CD8-positive, alpha-beta memory T cell (primary cell): ENCODE results near the gene BCAR1. TPM values are rescaled to one million over a fixed set of nuclear protein-coding genes. Genes with fewer than 3 reads are reported as not detected.

Source experiments
- CTCF ChIA-PET: fragments of 350-600 bp; sonication (Branson Sonifier 250); formaldehyde crosslinking; loops from one replicate; lab custom pipeline; 2021; ENCODE audit warnings: antibody characterized with exemption; lab: Charles Lee
- POLR2A ChIA-PET: fragments of 350-600 bp; sonication (Branson Sonifier 250); formaldehyde crosslinking; loops from one replicate; lab custom pipeline; 2021; ENCODE audit warnings: antibody characterized with exemption; lab: Charles Lee
- DNase-seq, 5 donors: peaks; one replicate each; pipeline versions ENCODE4 v3.0.0 to v3.0.0-alpha.2; 2020 to 2022; ENCODE audit warnings: mixed read lengths in 1 of 5
- H3K27ac ChIP-seq: one replicate; pipeline ENCODE4 v1.7.0; 2013; ENCODE audit warnings: low read depth, mild to moderate bottlenecking, low read length, moderate library complexity
- H3K27me3 ChIP-seq: 2 replicates; pipeline ENCODE4 v1.7.0; 2013; ENCODE audit warnings: low read length, mild to moderate bottlenecking; ENCODE audit not compliant: insufficient read depth, poor library complexity, severe bottlenecking
- H3K36me3 ChIP-seq: 2 replicates; pipeline ENCODE4 v1.7.0; 2013; ENCODE audit warnings: mild to moderate bottlenecking, low read length, moderate library complexity; ENCODE audit not compliant: insufficient read depth
- H3K4me1 ChIP-seq: 2 replicates; pipeline ENCODE4 v1.7.0; 2013; ENCODE audit warnings: mild to moderate bottlenecking, low read length, moderate library complexity; ENCODE audit not compliant: insufficient read depth
- H3K4me3 ChIP-seq: 2 replicates; pipeline ENCODE4 v1.7.0; 2013; ENCODE audit warnings: mild to moderate bottlenecking, low read length
- H3K9me3 ChIP-seq: 2 replicates; pipeline ENCODE4 v1.7.0; 2013; ENCODE audit warnings: mild to moderate bottlenecking, low read length
- H3K27ac Mint-ChIP-seq, 8 donors: one replicate each; pipeline ENCODE4 v1.8.0; 2020 to 2021; ENCODE audit warnings: mixed read lengths in 8 of 8, mild to moderate bottlenecking in 6 of 8, inconsistent platforms in 3 of 8, moderate library complexity in 3 of 8
- H3K27me3 Mint-ChIP-seq, 2 donors: one replicate each; pipeline ENCODE4 v1.8.0; 2020 to 2021; ENCODE audit warnings: mixed read lengths in 2 of 2, mild to moderate bottlenecking in 1 of 2, moderate library complexity in 1 of 2
- H3K36me3 Mint-ChIP-seq, 3 donors: one replicate each; pipeline ENCODE4 v1.8.0; 2020 to 2021; ENCODE audit warnings: mixed read lengths in 3 of 3, inconsistent platforms in 1 of 3, mild to moderate bottlenecking in 1 of 3
- H3K4me1 Mint-ChIP-seq, 3 donors: one replicate each; pipeline ENCODE4 v1.8.0; 2020 to 2021; ENCODE audit warnings: mixed read lengths in 3 of 3, inconsistent platforms in 1 of 3, mild to moderate bottlenecking in 1 of 3
- H3K4me3 Mint-ChIP-seq, 7 donors: one replicate each; pipeline ENCODE4 v1.8.0; 2020 to 2021; ENCODE audit warnings: mixed read lengths in 7 of 7, mild to moderate bottlenecking in 6 of 7, moderate library complexity in 4 of 7, inconsistent platforms in 2 of 7
- H3K9me3 Mint-ChIP-seq, 5 donors: one replicate each; pipeline ENCODE4 v1.8.0; 2020 to 2022; ENCODE audit warnings: mixed read lengths in 5 of 5, mild to moderate bottlenecking in 3 of 5, moderate library complexity in 2 of 5, inconsistent platforms in 1 of 5
- polyA plus RNA-seq: library from polyadenylated mRNA; unstranded; fragments of 300-500 nt; fragmentation: Illumina TruSeq; gene quantifications from one replicate; pipeline ENCODE4 v1.2.3, GENCODE V29; 2021
- total RNA-seq, 2 experiments: library from RNA; stranded (reverse); gene quantifications; one replicate each; pipeline ENCODE4 v1.2.3, GENCODE V29; 2021

Gene BCAR1
- total and polyA plus RNA-seq, 3 experiments from 2014 or later, result 0.88 to 0.95 TPM; not detected in 1

DNA sequence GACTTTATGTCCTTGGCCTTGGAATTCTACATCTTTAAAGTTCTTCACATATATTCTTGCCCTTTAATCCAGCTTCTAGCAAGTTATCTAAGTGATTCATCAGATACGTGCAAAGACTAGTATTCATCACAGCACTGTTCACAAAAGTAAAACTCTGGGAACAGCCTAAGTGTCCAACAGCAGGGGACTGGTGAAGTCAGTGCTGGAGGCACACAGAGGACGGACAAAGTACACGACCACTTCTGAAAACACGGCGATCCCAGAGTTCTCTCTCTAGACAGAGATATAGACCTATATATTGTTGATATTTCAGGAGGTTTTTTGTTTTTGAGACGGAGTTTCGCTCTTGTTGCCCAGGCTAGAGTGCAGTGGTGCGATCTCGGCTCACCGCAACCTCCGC lies 19.9 kb downstream of the BCAR1 start:
- no peaks in the 10 kb centered on the region for H3K9me3 Mint-ChIP-seq
- Histone ChIP-seq H3K4me1 (no peaks in the 10 kb centered on the region), H3K4me3 (no peak overlapping the region), H3K36me3 (no peaks in the 10 kb centered on the region), H3K27me3 (no peaks in the 10 kb centered on the region), H3K9me3 (no peaks in the 10 kb centered on the region), H3K27ac (no peak overlapping the region)
- H3K4me1 Mint-ChIP-seq, result peaks cover 4 to 11% (median 6%) of the 10 kb centered on the region in 3 donors
- H3K27me3 Mint-ChIP-seq, result peaks cover 7 to 12% of the 10 kb centered on the region in 2 donors
- no peaks in the 10 kb centered on the region for H3K36me3 Mint-ChIP-seq
- H3K27ac Mint-ChIP-seq, result no peak overlapping the region
- no peak for DNase-seq
- no peak overlapping the region for H3K4me3 Mint-ChIP-seq
- POLR2A ChIA-PET, result no interaction called here
- CTCF ChIA-PET, result interaction anchor here (0.7 to 0.9 kb wide), 2 partner anchors 32 to 158 kb away, joined by 3 read pairs; no protein-coding TSS in a partner anchor

DNA sequence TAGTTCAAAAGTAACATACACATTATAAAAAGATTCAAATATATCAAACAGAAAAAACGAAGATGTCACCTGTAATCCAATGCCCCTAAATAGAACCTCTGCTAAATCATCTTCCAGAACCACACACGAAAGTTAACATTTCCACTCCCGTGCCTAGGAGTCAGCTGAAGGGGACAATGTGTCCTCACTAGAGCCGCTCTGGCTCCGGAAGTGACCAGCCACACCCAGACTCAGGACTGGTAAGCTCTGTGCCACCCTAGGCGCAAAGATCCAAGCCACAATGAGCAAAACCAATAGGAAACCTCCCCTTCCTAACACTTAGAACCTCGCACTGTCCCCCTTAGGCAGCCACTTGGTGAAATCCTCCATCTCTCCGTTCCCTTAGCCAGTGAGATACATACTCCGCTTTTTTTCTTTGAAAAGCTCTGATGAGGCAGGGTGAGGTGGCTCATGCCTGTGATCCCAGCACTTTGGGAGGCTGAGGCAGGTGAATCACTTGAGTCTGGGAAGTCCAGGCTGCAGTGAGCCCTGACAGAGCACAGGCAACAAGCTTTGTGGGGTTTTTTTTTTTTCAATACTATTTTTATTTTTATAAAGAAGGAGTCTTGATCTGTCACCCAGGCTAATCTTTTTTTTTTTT lies 20.8 kb downstream of the BCAR1 start:
- Histone ChIP-seq H3K27me3 (no peaks in the 10 kb centered on the region), H3K9me3 (no peaks in the 10 kb centered on the region), H3K36me3 (no peaks in the 10 kb centered on the region), H3K4me3 (no peak overlapping the region), H3K4me1 (no peaks in the 10 kb centered on the region), H3K27ac (no peak overlapping the region)
- no peak overlapping the region for H3K27ac Mint-ChIP-seq
- no peaks in the 10 kb centered on the region for H3K9me3 Mint-ChIP-seq
- ChIA-PET CTCF (interaction anchor here (0.7 to 0.9 kb wide), 2 partner anchors 31 to 150 kb away, joined by 3 read pairs; no protein-coding TSS in a partner anchor), POLR2A (no interaction called here)
- no peak overlapping the region for H3K4me3 Mint-ChIP-seq
- DNase-seq, result no peak
- H3K27me3 Mint-ChIP-seq, result peaks cover 4 to 12% of the 10 kb centered on the region in 2 donors
- H3K4me1 Mint-ChIP-seq, result peaks cover 2 to 4% (median 4%) of the 10 kb centered on the region in 3 donors
- no peaks in the 10 kb centered on the region for H3K36me3 Mint-ChIP-seq

DNA sequence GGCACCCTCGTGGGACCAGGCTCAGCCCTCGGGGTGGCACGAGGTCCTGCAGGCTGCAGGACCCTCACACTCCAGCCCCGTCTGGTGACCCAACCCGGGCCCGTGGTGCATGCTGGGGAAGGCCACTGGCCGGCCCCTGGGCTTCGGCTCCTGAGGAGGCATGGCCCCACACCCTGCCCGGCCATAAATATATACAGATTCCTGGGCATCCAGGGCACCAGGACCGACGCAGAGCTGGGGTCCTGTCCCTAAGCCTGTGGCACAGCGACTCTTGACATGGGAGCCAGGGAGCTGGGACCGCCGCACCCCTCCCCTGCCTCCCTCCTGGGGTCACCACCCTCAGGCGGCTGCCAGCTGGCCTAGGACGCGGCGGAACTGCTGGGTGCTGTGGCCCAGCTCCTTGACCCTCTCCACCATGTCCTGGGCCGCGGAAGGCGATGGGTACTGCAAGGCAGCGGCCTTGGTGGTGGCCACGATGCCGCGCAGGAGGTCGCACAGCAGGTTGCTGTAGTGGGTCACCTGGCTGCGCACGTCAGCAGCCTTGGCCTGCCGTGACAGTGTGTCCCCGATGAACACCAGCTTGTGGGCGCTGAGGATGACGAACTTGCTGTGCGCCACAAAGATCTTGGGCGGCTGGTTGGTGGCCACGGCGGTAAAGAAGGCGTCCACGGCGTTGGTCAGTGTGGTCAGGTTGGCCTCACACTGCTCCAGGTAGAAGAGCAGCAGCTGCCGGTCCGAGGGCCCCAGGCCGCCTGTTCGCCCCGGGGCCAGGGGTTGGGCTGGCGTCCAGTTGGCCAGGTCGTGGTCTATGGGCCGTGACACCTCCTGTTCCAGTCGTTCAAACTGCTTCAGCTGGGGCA lies 22.0 kb downstream of the BCAR1 start:
- no peak overlapping the region for H3K4me3 Mint-ChIP-seq
- no peaks in the 10 kb centered on the region for H3K36me3 Mint-ChIP-seq
- H3K9me3 ChIP-seq, result no peaks in the 10 kb centered on the region
- DNase-seq, result no peak
- H3K4me1 Mint-ChIP-seq, result peaks cover 2 to 4% (median 4%) of the 10 kb centered on the region in 3 donors
- no peak overlapping the region for H3K4me3 ChIP-seq
- H3K36me3 ChIP-seq, result no peaks in the 10 kb centered on the region
- no peak overlapping the region for H3K27ac Mint-ChIP-seq
- H3K27me3 ChIP-seq, result no peaks in the 10 kb centered on the region
- H3K9me3 Mint-ChIP-seq, result no peaks in the 10 kb centered on the region
- H3K27ac ChIP-seq, result no peak overlapping the region
- POLR2A ChIA-PET, result no interaction called here
- CTCF ChIA-PET, result interaction anchor here (1.2 kb wide), 1 partner anchor 30 kb away, joined by 3 read pairs; no protein-coding TSS in a partner anchor
- H3K27me3 Mint-ChIP-seq, result peaks cover 4 to 12% of the 10 kb centered on the region in 2 donors
- no peaks in the 10 kb centered on the region for H3K4me1 ChIP-seq

DNA sequence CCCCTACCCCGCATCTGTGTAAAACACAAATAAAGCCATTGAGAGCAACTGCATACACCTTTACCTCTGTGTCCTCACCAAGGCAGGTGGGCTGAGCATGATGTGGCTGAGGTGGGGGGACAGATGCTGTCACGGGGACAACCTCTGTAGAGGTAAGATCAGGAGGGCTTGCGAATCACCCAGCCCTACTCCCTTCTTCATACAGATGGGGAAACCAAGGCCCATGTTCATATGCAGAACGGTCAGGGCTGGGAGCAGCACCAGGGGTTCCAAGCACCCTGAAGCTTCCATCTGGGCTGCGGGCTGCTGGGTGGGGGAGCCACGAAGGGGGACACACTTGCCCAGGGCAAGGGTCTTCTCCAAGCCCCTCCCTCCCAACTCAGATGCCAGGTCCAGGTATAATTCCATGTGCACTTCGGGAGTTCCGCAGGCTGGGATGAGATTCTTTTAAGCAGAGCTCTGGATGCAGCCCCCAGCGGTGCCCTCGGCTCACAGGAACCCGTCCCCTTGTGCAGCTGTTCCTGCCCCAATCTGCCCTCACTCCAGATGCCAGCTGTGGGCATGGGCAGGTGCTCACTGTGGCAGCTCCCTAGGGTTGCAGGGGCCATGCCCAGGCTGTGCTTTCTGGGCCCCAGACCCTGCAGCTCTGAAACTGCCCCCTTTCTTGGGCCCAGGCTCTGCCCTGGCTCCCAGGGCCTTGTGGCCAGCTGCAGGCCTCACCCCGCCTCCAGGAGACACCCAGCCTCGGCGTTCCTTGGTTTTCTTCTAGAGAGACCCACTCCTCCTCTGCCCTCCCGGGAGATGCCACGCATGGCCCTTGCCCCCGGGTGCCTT lies 23.1 kb downstream of the BCAR1 start:
- no peak overlapping the region for H3K27ac ChIP-seq
- Mint-ChIP-seq H3K36me3 (no peaks in the 10 kb centered on the region), H3K4me1 (no peaks in the 10 kb centered on the region), H3K27ac (no peak overlapping the region), H3K4me3 (no peak overlapping the region), H3K27me3 (peaks cover 6 to 12% of the 10 kb centered on the region in 2 donors), H3K9me3 (no peaks in the 10 kb centered on the region)
- H3K36me3 ChIP-seq, result no peaks in the 10 kb centered on the region
- no peak overlapping the region for H3K4me3 ChIP-seq
- no peaks in the 10 kb centered on the region for H3K4me1 ChIP-seq
- H3K27me3 ChIP-seq, result no peaks in the 10 kb centered on the region
- CTCF ChIA-PET, result interaction anchor here (1.2 kb wide), 1 partner anchor 28 kb away, joined by 3 read pairs; no protein-coding TSS in a partner anchor
- no peak for DNase-seq
- POLR2A ChIA-PET, result no interaction called here
- no peaks in the 10 kb centered on the region for H3K9me3 ChIP-seq

DNA sequence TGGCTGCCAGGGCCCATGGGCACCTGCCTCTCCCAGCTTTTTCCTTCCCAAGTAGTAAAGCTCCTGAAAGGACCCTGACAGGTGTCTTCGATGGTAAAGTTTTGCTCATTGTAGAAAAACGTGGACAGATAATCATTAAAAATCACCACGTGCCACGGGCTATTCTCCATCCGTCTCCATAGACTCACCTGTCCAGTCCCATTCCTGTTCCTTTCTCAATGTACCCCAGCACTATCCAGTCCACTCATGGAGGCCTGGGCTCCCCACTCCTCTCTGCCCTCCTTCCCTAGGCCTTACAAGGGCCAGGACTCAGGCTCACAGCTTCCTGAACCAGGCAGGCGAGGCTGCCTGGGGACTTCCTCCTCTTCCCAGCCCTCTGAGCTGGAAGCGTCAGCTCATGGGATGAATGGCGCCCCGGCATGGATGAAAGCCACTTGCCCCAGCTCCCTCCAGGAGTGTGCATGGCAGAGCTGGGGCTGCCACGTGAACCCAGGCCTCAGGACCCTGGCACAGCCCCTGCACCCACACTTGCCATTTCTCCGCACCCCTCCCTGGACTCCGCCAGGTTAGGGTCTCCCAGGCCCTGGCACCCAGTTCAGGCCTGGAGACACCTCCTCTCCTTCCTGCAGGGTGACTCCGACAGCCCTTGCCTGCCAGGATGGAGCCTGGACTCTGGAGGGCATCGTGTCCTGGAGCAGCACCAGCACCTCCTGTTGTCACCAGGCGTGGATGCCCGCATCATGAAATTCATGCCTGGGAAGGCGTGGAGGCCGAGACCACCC lies 23.9 kb downstream of the BCAR1 start:
- Histone ChIP-seq H3K9me3 (no peaks in the 10 kb centered on the region), H3K4me1 (no peaks in the 10 kb centered on the region), H3K4me3 (no peak overlapping the region), H3K27me3 (no peaks in the 10 kb centered on the region), H3K27ac (no peak overlapping the region), H3K36me3 (no peaks in the 10 kb centered on the region)
- Mint-ChIP-seq H3K27me3 (peaks cover 6 to 12% of the 10 kb centered on the region in 2 donors), H3K9me3 (no peaks in the 10 kb centered on the region), H3K36me3 (no peaks in the 10 kb centered on the region), H3K4me1 (no peaks in the 10 kb centered on the region), H3K27ac (no peak overlapping the region), H3K4me3 (no peak overlapping the region)
- DNase-seq, result no peak
- POLR2A ChIA-PET, result no interaction called here
- CTCF ChIA-PET, result interaction anchor here (0.9 kb wide), 1 partner anchor 28 kb away, joined by 3 read pairs; no protein-coding TSS in a partner anchor

DNA sequence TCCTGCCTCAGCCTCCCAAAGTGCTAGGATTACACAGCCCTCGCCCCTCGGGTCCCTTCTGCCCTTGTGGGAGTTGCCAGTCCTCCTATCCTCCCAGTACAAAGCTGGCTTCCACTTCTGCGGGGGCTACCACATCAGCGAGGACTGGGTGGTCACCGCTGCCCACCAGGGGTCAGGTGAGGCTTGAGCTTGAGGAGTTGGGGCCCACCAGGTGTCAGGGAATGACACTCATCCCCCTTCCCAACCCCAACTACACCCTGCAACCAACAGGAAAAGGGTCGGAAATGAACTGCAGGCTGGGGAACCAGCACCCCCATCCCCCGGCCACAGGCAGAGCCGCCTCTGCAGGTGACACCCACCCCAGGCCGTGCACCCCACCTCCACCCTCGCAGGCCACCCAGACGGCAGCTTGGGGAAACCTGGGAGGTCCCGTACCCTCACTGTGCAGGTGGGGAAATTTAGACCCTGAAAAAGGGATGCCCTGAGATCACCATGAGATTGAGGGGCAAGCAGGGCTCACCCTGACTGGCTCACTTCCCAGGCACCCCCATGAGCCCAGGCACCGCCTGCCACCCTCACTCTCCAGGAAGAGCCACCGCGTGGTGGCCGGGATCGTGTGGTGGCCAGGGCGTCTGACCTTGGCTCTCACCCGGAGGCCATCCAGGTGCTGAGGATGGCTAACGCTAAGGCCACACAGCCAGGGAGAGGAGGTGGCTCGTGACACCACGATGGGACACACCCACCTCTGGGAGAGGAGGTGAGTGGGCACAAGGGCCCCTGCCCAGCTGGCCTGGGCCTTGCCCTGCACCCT lies 24.7 kb downstream of the BCAR1 start:
- H3K9me3 ChIP-seq, result no peaks in the 10 kb centered on the region
- POLR2A ChIA-PET, result no interaction called here
- Mint-ChIP-seq H3K4me1 (no peaks in the 10 kb centered on the region), H3K9me3 (no peaks in the 10 kb centered on the region), H3K36me3 (no peaks in the 10 kb centered on the region), H3K27me3 (peaks cover 6 to 12% of the 10 kb centered on the region in 2 donors), H3K27ac (no peak overlapping the region), H3K4me3 (no peak overlapping the region)
- H3K36me3 ChIP-seq, result no peaks in the 10 kb centered on the region
- H3K4me1 ChIP-seq, result no peaks in the 10 kb centered on the region
- H3K4me3 ChIP-seq, result no peak overlapping the region
- CTCF ChIA-PET, result interaction anchor here (0.9 kb wide), 1 partner anchor 27 kb away, joined by 3 read pairs; no protein-coding TSS in a partner anchor
- H3K27me3 ChIP-seq, result no peaks in the 10 kb centered on the region
- no peak overlapping the region for H3K27ac ChIP-seq
- no peak for DNase-seq
